Measurements from ENCODE around the gene SEMA4G.
"Not testable (repeated sequence)": the region's sequence is repeated elsewhere in the genome, so short reads cannot be mapped to it uniquely, and the experiment has no call there.

SEMA4G gene

DNA sequence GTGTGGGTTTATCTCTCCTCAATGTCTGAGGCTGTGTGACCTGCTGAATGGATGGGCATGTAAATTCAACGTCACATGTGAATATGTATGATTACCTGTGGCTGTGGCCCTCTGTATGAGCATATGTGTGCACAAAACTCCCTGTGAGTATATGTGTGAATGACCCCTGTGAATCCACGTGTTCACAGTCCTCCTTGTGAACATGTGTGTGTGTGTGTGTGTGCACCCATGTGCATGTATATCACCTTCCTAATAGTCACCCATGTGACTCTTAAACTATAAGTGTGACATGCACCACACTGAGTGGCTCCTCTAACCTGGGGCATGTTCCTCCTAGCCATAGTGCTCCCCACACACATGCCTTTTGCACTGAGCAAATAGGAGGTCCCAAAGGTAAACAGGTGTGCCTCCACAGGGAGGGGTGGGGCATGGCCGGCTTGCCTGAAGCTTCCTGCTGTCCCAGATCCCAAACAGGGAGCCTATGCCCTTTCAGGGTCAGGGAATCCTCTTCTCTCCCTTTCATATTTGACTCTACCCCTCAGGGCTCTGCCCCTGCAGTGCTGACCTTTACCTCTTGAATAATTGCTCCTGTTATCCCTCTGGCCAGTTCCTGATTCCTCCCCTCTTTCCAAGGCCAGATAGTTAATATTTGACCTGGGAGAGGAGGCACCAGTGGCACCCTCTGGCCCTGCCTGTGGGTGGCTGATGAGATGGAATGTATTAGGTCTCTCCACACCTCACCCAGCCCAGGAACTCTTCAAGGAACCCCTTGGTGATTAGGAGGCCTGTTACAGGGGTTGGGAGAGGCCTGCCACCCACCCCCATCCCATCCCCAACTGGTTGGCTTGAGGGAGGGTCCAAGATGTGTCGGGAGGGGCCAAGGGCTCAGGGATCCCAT is 1.9 kb downstream of the SEMA4G start:
- DNase-seq (ENCODE audit: low spot score), result no peak

DNA sequence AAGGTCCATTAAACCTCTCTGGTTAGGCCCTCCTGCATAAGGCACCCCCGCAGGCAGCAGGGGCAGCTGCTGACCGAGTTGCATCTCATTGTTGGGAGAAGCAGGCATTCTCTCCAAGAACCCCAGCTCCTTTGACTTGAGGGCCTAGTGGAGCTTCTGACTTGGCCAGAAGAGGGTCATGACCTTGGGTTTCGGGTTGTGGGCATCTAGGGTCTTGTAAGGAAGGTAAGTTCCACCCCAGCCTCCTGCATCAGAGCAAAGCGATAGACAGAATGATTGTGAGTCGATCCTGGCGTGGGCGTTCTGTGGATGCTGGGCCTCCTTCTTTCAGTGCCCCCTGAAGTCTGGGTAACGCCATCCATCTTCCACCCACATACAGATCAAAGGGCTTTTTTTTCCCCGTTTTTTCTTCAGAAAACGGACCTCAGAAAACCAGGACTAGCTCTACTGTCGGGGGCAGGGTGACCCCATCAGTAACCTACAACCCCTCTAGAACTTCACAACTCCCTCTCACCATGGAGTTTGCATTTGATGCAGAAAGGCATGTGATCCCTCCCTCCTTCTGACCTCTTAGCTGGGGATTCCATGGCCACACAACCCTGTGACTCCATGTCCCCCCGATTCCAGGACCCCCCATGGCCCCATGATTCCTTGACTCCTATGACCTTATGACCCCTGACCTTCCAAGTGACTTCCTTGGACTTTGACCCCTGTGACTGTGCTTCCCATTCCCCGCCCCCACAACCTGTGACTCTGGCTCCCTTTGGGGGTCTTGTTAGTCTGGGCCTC is 3.0 kb downstream of the SEMA4G start:
- no peak for DNase-seq (ENCODE audit: low spot score)

- DNase-seq (ENCODE audit: low spot score), result no peak
These were observed 3.7 kb downstream of the SEMA4G start for GRCh38 chr10:100972904-100973535.

- not testable (repeated sequence) for DNase-seq (ENCODE audit: low spot score)
These were observed 6.1 kb downstream of the SEMA4G start for GRCh38 chr10:100975397-100975796.

- no peak for DNase-seq (ENCODE audit: low spot score)
These were observed 7.6 kb downstream of the SEMA4G start for GRCh38 chr10:100976906-100977305.

- DNase-seq (ENCODE audit: low spot score), result no peak
These were observed 8.1 kb downstream of the SEMA4G start for GRCh38 chr10:100977436-100977835.

- peak; percentile 18 for DNase-seq (ENCODE audit: low spot score)
These were observed 9.0 kb downstream of the SEMA4G start for GRCh38 chr10:100978121-100978900.

- peak; percentile 32 for DNase-seq (ENCODE audit: low spot score)
These were observed 9.5 kb downstream of the SEMA4G start for GRCh38 chr10:100978901-100979195.

DNA sequence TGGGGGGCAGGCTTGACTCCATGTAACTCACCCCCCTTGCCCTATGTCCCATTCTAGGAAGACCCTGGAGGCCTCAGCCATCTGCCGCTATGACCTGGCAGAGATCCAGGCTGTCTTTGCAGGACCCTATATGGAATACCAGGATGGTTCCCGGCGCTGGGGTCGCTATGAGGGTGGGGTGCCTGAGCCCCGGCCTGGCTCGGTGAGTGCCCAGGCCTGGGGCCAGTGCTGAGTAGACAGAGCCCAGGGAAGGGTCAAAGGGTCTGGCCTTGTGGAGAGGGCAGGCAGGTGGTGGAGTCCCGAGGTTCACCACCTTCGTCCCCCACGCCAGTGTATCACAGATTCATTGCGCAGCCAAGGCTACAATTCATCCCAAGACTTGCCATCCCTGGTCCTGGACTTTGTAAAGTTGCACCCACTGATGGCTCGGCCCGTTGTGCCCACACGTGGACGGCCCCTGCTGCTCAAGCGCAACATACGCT is 10.5 kb downstream of the SEMA4G start:
- peak; percentile 17 for DNase-seq (ENCODE audit: low spot score)

DNA sequence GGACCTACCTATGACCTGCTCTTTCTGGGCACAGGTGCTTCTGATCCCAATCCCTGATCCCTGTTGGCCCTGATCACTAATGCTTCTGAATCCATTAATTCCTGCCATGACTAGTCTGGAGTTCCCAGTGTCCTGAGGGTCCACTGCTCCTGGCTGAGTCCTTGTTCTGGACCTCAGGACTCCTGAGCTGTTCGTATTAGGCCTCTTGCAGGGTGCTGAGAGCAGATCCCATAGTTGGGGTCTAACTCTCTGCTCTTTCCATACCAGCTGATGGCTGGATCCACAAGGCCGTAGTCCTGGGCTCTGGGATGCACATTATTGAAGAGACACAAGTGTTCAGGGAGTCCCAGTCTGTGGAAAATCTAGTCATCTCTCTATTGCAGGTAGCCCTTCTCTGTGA is 11.0 kb downstream of the SEMA4G start:
- no peak for DNase-seq (ENCODE audit: low spot score)

- DNase-seq (ENCODE audit: low spot score), result no peak
These were observed 11.4 kb downstream of the SEMA4G start for GRCh38 chr10:100980711-100981110.

- DNase-seq (ENCODE audit: low spot score), result no peak
These were observed 12.0 kb downstream of the SEMA4G start for GRCh38 chr10:100981178-100981772.

DNA sequence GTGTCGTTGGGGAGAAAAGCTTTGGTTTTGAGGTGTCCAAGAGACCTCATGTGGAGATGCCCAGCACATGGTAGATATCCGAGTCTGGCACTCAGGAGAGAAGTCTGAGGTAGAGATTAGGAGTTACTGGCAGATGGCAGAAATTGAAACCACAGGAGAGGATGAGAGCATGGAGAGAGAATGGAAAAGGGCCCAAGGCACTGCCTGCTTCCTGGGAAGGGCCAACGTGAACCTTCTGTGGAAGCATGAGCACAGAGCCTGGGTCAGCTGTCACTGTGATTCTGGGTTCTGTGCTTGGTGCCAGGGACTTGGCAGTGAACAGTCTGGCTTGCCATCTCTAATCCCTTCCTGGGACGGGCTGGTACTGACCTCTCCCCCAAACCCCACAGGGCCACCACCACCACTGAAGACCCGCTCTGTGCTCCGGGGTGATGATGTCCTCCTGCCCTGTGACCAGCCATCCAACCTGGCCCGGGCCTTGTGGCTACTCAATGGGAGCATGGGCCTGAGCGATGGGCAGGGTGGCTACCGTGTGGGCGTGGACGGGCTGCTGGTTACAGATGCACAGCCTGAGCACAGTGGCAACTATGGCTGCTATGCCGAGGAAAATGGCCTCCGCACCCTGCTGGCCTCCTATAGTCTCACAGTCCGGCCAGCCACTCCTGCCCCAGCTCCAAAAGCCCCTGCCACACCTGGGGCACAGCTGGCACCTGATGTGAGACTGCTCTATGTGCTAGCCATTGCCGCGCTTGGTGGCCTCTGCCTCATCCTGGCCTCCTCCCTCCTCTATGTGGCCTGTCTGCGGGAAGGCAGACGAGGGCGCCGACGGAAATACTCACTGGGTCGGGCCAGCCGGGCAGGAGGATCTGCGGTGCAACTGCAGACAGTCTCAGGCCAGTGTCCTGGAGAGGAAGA is 13.9 kb downstream of the SEMA4G start:
- peak; percentile 16 for DNase-seq (ENCODE audit: low spot score)

- DNase-seq (ENCODE audit: low spot score), result no peak
These were observed 14.8 kb downstream of the SEMA4G start for GRCh38 chr10:100983868-100984671.

DNA sequence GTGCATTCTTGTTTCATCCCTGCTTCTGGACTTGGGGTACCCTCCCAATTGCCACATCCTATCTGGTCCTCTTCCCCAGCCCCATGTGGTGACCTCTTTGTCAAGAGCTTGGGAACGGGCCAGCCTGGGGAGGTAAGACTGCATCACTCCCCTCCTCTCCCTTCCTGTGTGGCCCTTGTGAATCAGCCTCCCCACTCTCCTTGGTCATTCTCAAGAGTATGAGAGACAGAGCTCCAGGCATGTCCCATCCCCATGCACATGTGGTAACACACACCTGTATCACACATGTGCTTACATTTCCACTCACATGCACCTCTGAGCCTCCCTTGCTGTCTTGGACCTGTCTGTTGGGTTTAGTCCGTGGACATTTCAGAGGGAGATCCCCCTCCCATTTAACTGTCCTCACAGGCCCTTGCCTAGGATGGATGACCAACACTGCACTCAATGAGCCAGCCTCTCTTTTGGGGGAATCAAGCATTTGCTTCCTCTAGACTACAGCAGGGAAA is 15.4 kb downstream of the SEMA4G start:
- DNase-seq (ENCODE audit: low spot score), result no peak

DNA sequence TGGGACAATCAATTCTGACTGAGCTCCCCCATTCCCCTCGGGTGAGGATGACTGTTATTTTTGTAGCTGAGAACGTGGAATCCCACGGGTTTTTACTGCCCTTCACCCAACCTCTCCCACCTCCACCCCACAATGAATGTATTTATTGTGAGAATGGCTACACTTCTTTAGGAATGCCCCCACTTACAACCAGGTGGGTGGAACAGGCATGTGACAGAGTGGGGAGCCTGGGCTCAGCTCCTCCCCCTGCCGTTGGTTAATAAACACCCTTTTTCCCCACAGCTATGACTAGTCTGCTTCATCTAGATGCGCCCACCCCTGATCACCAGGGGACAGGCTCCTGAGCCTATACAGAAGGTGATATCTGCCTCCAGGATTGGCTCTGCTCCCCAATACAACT is 16.0 kb downstream of the SEMA4G start:
- DNase-seq (ENCODE audit: low spot score), result no peak

DNA sequence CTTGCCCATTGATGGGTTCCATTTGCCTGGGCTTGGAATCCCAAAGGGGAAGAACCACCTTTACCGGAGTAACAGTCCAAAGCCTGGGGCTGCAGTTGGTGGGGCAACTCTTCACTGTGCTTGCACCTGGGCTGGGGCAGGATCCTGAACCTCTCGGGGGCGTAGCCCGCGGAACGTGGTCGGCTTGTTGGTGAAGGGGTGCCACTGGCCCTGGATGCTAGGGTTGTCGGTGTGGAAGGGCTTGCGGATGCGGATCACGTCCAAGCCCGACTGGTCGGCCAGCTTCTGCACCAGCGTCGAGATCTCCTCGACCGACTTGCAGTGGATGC is 17.3 kb downstream of the SEMA4G start:
- no peak for DNase-seq (ENCODE audit: low spot score)

- peak; percentile 89 for DNase-seq (ENCODE audit: low spot score)
These were observed 17.8 kb downstream of the SEMA4G start, which contains the start of the genes MRPL43 and TWNK for GRCh38 chr10:100986952-100987684. Gene MRPL43 (minus strand): TSS chr10:100987497. CDS start chr10:100987443, 54 bp downstream. Gene TWNK (plus strand): TSS chr10:100987543. CDS start chr10:100988211, 668 bp downstream.

- no peak for DNase-seq (ENCODE audit: low spot score)
These were observed 18.4 kb downstream of the SEMA4G start for GRCh38 chr10:100987685-100988049.

Data from ecto neural progenitor cell (in vitro differentiated cells).